Activated CD8-positive, alpha-beta T cell treated with anti-CD3 and anti-CD28 coated beads for 36 hours (primary cell): ENCODE results near the gene TMPRSS4. TPM values are rescaled to one million over a fixed set of nuclear protein-coding genes. Genes with fewer than 3 reads are reported as not detected.

Experiments
- ATAC-seq: fragments of 200-7000 bp; cut with Tn5 transposase; one replicate; pipeline ENCODE4 v1.10.0; 2021; ENCODE audit warnings: mild to moderate bottlenecking, moderate library complexity
- CTCF ChIA-PET: fragments of 350-600 bp; sonication (Branson Sonifier 250); formaldehyde crosslinking; loops from one replicate; lab custom pipeline; 2021; ENCODE audit warnings: antibody characterized with exemption; lab: Charles Lee
- POLR2A ChIA-PET: fragments of 350-600 bp; sonication (Branson Sonifier 250); formaldehyde crosslinking; loops from one replicate; lab custom pipeline; 2021; ENCODE audit warnings: antibody characterized with exemption; lab: Charles Lee
- DNase-seq: peaks from one replicate; pipeline ENCODE4 v3.0.0-alpha.2; 2020
- H3K27ac Mint-ChIP-seq: one replicate; pipeline ENCODE4 v1.8.0; 2021; ENCODE audit warnings: mild to moderate bottlenecking, mixed read lengths
- H3K27me3 Mint-ChIP-seq: one replicate; pipeline ENCODE4 v1.8.0; 2021; ENCODE audit warnings: mixed read lengths
- H3K36me3 Mint-ChIP-seq: one replicate; pipeline ENCODE4 v1.8.0; 2021; ENCODE audit warnings: low read depth, mixed read lengths
- H3K4me1 Mint-ChIP-seq: one replicate; pipeline ENCODE4 v1.8.0; 2021; ENCODE audit warnings: low read depth, mixed read lengths
- H3K4me3 Mint-ChIP-seq: one replicate; pipeline ENCODE4 v1.8.0; 2021; ENCODE audit warnings: mild to moderate bottlenecking, moderate library complexity, mixed read lengths
- H3K9me3 Mint-ChIP-seq: one replicate; pipeline ENCODE4 v1.8.0; 2021; ENCODE audit warnings: mixed read lengths
- CTCF ChIP-seq: fragments of 200-600 bp; IDR thresholded peaks from one replicate; pipeline ENCODE4 v1.8.0; 2022; ENCODE audit warnings: antibody characterized with exemption, mild to moderate bottlenecking
- intact Hi-C: fragments of 100-400 bp; cut with micrococcal nuclease; formaldehyde crosslinking; loops from one replicate; pipeline ENCODE4 v1.10.0; 2022
- total RNA-seq, 2 experiments: library from RNA; stranded (reverse); gene quantifications; one replicate each; pipeline ENCODE4 v1.2.3, GENCODE V29; 2021

TMPRSS4 gene
- total RNA-seq, 2 experiments from 2014 or later: not detected

DNA sequence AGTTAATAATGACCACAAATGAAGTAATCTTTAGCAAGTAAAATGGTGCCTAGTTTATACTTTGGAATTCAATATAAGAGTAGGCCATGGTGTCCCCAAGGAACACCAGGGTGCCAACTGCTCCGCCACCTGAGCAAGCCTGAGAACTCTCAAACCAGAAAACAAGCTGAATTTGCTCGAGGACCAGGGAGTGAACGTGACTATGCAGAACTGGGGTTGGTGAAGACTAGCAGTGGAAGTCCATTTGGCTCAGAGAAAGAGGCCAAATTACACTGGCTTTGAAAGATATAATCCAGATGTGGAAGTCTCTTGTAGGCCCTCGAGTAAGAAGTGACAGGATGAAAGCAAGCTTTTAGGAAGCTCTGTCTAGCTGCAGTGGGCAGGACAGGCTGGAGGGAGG, 18.6 kb downstream of the TMPRSS4 start:
- ChIA-PET POLR2A (interaction anchor here (1.0 kb wide), 1 partner anchor 24 kb away, joined by 3 read pairs; no protein-coding TSS in a partner anchor), CTCF (interaction anchor here (0.7 to 1.0 kb wide), 2 partner anchors 164 to 251 kb away, joined by 3 read pairs; no protein-coding TSS in a partner anchor)
- no peak overlapping the region for H3K4me3 Mint-ChIP-seq
- DNase-seq: no peak
- ATAC-seq: no peak
- no peaks in the 10 kb centered on the region for H3K36me3 Mint-ChIP-seq
- peaks cover 4% of the 10 kb centered on the region for H3K4me1 Mint-ChIP-seq
- no peaks in the 10 kb centered on the region for H3K9me3 Mint-ChIP-seq
- no peak for TF ChIP-seq CTCF
- H3K27me3 Mint-ChIP-seq: no peaks in the 10 kb centered on the region
- no peak overlapping the region for H3K27ac Mint-ChIP-seq
- intact Hi-C loops: no loop called here

DNA sequence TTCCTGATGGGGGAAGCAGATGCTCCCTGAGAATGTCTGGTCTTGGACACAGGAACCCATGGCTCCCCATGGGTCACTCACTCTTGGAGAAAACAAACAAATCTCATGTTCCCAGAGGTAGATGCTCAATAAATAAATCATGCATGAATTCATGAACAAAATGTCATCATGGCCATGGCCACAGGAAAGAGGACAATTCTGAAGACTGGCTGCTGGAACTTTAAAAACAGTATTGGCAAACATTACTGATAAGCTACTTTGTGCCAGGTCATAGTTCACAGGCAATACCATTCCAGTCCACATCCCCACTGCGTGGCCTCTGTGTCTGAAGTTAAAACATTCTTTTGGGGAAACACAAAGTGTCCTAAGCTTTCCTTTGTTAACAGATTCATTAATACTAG, 19.1 kb downstream of the TMPRSS4 start:
- DNase-seq (no peak), ATAC-seq (no peak)
- ChIA-PET POLR2A (interaction anchor here (1.0 kb wide), 1 partner anchor 25 kb away, joined by 3 read pairs; no protein-coding TSS in a partner anchor), CTCF (interaction anchor here (0.7 to 1.0 kb wide), 2 partner anchors 164 to 252 kb away, joined by 3 read pairs; no protein-coding TSS in a partner anchor)
- intact Hi-C loops: no loop called here
- H3K36me3 Mint-ChIP-seq: no peaks in the 10 kb centered on the region
- no peaks in the 10 kb centered on the region for H3K27me3 Mint-ChIP-seq
- peaks cover 4% of the 10 kb centered on the region for H3K4me1 Mint-ChIP-seq
- H3K9me3 Mint-ChIP-seq: no peaks in the 10 kb centered on the region
- H3K4me3 Mint-ChIP-seq: no peak overlapping the region
- no peak overlapping the region for H3K27ac Mint-ChIP-seq
- no peak for TF ChIP-seq CTCF

- Mint-ChIP-seq H3K4me1 (peaks cover 4% of the 10 kb centered on the region), H3K36me3 (no peaks in the 10 kb centered on the region), H3K4me3 (no peak overlapping the region), H3K27ac (no peak overlapping the region), H3K27me3 (peaks cover 1% of the 10 kb centered on the region), H3K9me3 (no peaks in the 10 kb centered on the region)
- ATAC-seq: no peak
- ChIA-PET CTCF (interaction anchor here (0.7 kb wide), 1 partner anchor 292 kb away, joined by 3 read pairs; no protein-coding TSS in a partner anchor), POLR2A (interaction anchor here (1.1 kb wide), 1 partner anchor 13 kb away, joined by 3 read pairs; no protein-coding TSS in a partner anchor)
- no peak for TF ChIP-seq CTCF
- intact Hi-C loops: no loop called here
- DNase-seq: no peak
These were observed 22.3 kb downstream of the TMPRSS4 start for GRCh38 chr11:118098996-118099837.

- Mint-ChIP-seq H3K4me1 (peaks cover 4% of the 10 kb centered on the region), H3K9me3 (no peaks in the 10 kb centered on the region), H3K27ac (no peak overlapping the region), H3K36me3 (no peaks in the 10 kb centered on the region), H3K4me3 (no peak overlapping the region), H3K27me3 (peaks cover 1% of the 10 kb centered on the region)
- no peak for ATAC-seq
- no peak for TF ChIP-seq CTCF
- CTCF ChIA-PET: no interaction called here
- POLR2A ChIA-PET: interaction anchor here (1.1 kb wide), 1 partner anchor 12 kb away, joined by 3 read pairs; no protein-coding TSS in a partner anchor
- intact Hi-C loops: no loop called here
- no peak for DNase-seq
These were observed 23.1 kb downstream of the TMPRSS4 start for GRCh38 chr11:118099838-118100556.
